ENCODE results near the gene SFR1. TPM values are rescaled to one million over a fixed set of nuclear protein-coding genes. Genes with fewer than 3 reads are reported as not detected.

SFR1 gene
- total RNA-seq, 1 donor from 2014 or later = 7.0 TPM

Other genes starting within 250 kb of the SFR1 start
- 39.4 and 39.5 TPM in 2 replicates for gene STN1, start 204.0 kb upstream of the SFR1 start, total RNA-seq
- gene SLK, start 155.0 kb upstream of the SFR1 start, total RNA-seq = 80.3 and 99.9 TPM in 2 replicates
- 0.34 and 0.84 TPM in 2 replicates for gene COL17A1, start 36.3 kb upstream of the SFR1 start, total RNA-seq
- 0.23 TPM in 1 of 2 replicates, not detected in the other for gene CFAP43, start 110.2 kb downstream of the SFR1 start, total RNA-seq
- 147 and 348 TPM in 2 replicates for gene GSTO1, start 132.7 kb downstream of the SFR1 start, total RNA-seq
- 0.51 and 0.85 TPM in 2 replicates for gene GSTO2, start 147.0 kb downstream of the SFR1 start, total RNA-seq
- gene ITPRIP, start 216.3 kb downstream of the SFR1 start, total RNA-seq = 29.3 and 39.9 TPM in 2 replicates
- gene CFAP58, start 231.7 kb downstream of the SFR1 start, total RNA-seq = 0.85 and 1.2 TPM in 2 replicates